ENCODE data around the gene SLC22A7.

Gene SLC22A7

GRCh38 chr6:43277643-43278523, 20.2 kb upstream of the SLC22A7 start:
- H3K4me3 ChIP-seq (ENCODE audit: low read length): no peak overlapping the region
- no peaks in the 10 kb centered on the region for H3K36me3 ChIP-seq (ENCODE audit: control insufficient read depth, low read length)
- peaks cover 2% of the 10 kb centered on the region; the same call in 1 of the 2 replicates for H3F3A ChIP-seq (ENCODE audit: control insufficient read depth, insufficient read depth)
- no peaks in the 10 kb centered on the region for H3K27me3 ChIP-seq (ENCODE audit: control insufficient read depth, low read length)
- no peaks in the 10 kb centered on the region for H3K9me2 ChIP-seq (replicated peaks; ENCODE audit: control insufficient read depth, low read length)
- H3K27ac ChIP-seq (ENCODE audit: low read depth, low read length): no peak overlapping the region
- peaks cover 48% of the 10 kb centered on the region for H3K4me1 ChIP-seq (ENCODE audit: control insufficient read depth, low read length)
- TF ChIP-seq CTCF (IDR thresholded peaks at IDR 0.05; ENCODE audit: low read depth, low read length, poor library complexity, severe bottlenecking) (no peak), EZH2phosphoT487 (IDR thresholded peaks at IDR 0.05; ENCODE audit: borderline replicate concordance, low read length) (no peak)
- H3K9me3 ChIP-seq (ENCODE audit: control insufficient read depth, insufficient read depth, low read length): no peaks in the 10 kb centered on the region
- no peaks in the 10 kb centered on the region for H4K20me1 ChIP-seq (ENCODE audit: control insufficient read depth, insufficient read depth, low read depth, low read length)
- H3K4me2 ChIP-seq (ENCODE audit: low read length): no peak overlapping the region
- H3K79me2 ChIP-seq (ENCODE audit: control insufficient read depth, low read length): no peaks in the 10 kb centered on the region

GRCh38 chr6:43278524-43279078, 19.5 kb upstream of the SLC22A7 start:
- H3F3A ChIP-seq (ENCODE audit: control insufficient read depth, insufficient read depth): no peaks in the 10 kb centered on the region
- H3K79me2 ChIP-seq (ENCODE audit: control insufficient read depth, low read length): no peaks in the 10 kb centered on the region
- TF ChIP-seq CTCF (IDR thresholded peaks at IDR 0.05; ENCODE audit: low read depth, low read length, poor library complexity, severe bottlenecking): no peak
- no peak for TF ChIP-seq EZH2phosphoT487 (IDR thresholded peaks at IDR 0.05; ENCODE audit: borderline replicate concordance, low read length)
- peaks cover 49% of the 10 kb centered on the region for H3K4me1 ChIP-seq (ENCODE audit: control insufficient read depth, low read length)
- no peaks in the 10 kb centered on the region for H3K9me3 ChIP-seq (ENCODE audit: control insufficient read depth, insufficient read depth, low read length)
- H3K27me3 ChIP-seq (ENCODE audit: control insufficient read depth, low read length): no peaks in the 10 kb centered on the region
- no peaks in the 10 kb centered on the region for H3K36me3 ChIP-seq (ENCODE audit: control insufficient read depth, low read length)
- H3K9me2 ChIP-seq (replicated peaks; ENCODE audit: control insufficient read depth, low read length): no peaks in the 10 kb centered on the region
- H3K27ac ChIP-seq (ENCODE audit: low read depth, low read length): no peak overlapping the region
- no peaks in the 10 kb centered on the region for H4K20me1 ChIP-seq (ENCODE audit: control insufficient read depth, insufficient read depth, low read depth, low read length)
- H3K4me2 ChIP-seq (ENCODE audit: low read length): no peak overlapping the region
- no peak overlapping the region for H3K4me3 ChIP-seq (ENCODE audit: low read length)

- Histone ChIP-seq H3K4me3 (ENCODE audit: low read length) (no peak overlapping the region), H3K27me3 (ENCODE audit: control insufficient read depth, low read length) (no peaks in the 10 kb centered on the region), H3F3A (ENCODE audit: control insufficient read depth, insufficient read depth) (no peaks in the 10 kb centered on the region), H3K27ac (ENCODE audit: low read depth, low read length) (no peak overlapping the region), H3K36me3 (ENCODE audit: control insufficient read depth, low read length) (no peaks in the 10 kb centered on the region), H3K4me1 (ENCODE audit: control insufficient read depth, low read length) (peaks cover 34% of the 10 kb centered on the region), H3K9me2 (replicated peaks; ENCODE audit: control insufficient read depth, low read length) (no peaks in the 10 kb centered on the region), H4K20me1 (ENCODE audit: control insufficient read depth, insufficient read depth, low read depth, low read length) (no peaks in the 10 kb centered on the region), H3K9me3 (ENCODE audit: control insufficient read depth, insufficient read depth, low read length) (no peaks in the 10 kb centered on the region), H3K4me2 (ENCODE audit: low read length) (no peak overlapping the region), H3K79me2 (ENCODE audit: control insufficient read depth, low read length) (no peaks in the 10 kb centered on the region)
- TF ChIP-seq EZH2phosphoT487 (IDR thresholded peaks at IDR 0.05; ENCODE audit: borderline replicate concordance, low read length) (no peak), CTCF (IDR thresholded peaks at IDR 0.05; ENCODE audit: low read depth, low read length, poor library complexity, severe bottlenecking) (no peak)
Measured at GRCh38 chr6:43280234-43280633, 17.8 kb upstream of the SLC22A7 start.

All from DOHH2 (cell line).